HG02610 (cell line): ENCODE measurements around the gene MRPL34.

ENCODE experiments used
- ATAC-seq: cut with Tn5 transposase; IDR thresholded peaks from one replicate; pipeline ENCODE4 v1.9.1; 2021; ENCODE audit warnings: mild to moderate bottlenecking, moderate library complexity; ENCODE audit not compliant: unreplicated experiment

MRPL34 gene

DNA sequence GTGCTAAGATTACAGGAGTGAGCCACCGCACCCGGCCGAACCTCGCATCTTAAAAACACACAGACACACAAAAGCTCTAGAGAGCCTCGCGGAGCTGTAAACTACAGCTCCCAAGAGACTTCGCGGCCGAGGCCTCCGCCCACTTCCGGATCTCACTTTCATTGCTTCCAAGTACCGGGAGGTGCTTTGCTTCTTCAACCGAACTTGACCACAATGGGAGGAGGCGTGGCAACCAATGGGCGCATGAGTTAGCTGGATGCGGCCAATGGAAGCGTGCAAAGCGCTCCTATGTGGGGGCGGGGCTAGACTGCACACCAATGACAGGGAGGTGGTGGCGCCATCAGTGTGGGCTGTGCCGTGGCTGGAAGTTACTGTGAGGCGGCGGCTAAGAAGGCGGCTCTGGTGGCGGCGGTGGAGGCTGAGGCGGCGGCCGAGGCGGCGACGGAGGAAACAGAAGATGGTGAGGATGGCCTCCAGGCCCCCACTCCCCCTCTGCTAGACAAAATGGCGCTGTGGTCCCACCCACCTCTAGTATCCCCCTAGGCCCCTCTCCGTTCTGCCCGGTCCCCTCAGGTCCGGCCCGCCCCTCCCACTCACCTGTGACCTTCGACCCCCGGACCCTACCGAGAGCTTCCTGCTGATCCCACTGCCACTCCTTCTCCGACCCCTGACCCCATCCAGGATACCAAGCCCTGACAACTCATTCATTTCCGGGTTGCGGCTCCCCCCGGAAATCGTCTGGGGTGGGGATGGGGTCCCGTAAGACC, 3.7 kb downstream of the MRPL34 start, which contains the start of gene DDA1:
DDA1 (plus strand) TSS at position 366 of the 767 bp plus-strand sequence; CDS start at position 458, 92 bp downstream.
- peak; percentile 66 for ATAC-seq

DNA sequence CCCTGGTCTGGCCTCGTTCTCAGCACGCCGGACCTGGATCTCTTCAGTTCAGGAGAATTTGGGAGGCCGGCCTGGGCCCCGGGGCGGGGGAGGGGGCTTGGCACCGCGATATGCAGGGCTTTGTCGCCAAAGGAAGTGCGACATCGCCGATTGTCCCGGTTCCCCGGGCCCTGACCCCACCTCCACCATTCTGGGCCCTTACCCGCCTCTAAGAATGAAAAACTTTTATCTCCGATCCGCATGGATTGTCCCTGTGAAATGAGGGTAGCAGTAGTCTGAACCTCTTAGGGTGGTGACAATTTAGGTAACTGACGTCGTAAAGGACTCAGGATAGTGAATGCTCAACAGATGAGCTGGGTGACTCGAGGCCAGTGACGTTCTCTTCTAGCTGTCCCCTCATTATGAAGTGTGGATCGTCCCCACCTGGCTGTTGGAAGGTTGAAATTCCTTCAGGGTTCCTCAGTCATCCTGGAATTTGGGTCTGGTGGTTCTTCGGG, 4.3 kb downstream of the MRPL34 start:
- no peak for ATAC-seq

DNA sequence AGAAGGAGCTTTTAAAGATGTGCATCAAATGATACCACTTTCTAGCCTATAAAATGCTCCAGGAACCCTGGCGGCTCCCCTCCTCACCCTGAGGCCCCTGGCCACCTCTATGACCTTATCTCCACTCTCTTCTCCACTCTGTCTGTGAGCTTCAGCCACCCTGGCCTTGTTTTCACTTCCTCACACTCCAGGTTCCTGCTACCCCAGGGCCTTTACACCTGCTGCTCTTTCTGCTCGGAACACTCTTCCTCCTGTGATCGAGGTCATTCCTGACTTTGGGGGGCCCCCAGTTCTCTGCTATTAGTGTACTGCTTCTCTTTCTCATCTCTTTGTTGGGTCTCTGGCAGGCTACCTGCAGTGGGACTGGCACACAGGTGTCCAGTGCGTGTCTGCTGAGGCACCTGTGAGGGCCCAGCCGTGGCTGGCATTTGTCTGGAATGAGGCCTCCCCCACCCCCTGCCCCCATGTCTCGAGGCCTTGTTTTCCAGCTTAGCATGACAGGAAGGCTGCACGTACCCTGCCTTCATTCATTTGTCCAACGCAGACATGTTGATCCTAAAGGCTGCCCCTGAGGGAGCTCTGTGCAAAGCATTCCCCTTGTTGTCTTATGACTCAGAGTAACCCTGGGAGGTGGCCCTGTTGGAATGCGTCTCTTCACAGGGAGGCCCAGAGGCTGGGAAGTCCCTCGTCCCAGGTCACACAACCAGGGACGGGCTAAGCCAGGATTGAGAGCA, 6.0 kb downstream of the MRPL34 start:
- no peak for ATAC-seq

DNA sequence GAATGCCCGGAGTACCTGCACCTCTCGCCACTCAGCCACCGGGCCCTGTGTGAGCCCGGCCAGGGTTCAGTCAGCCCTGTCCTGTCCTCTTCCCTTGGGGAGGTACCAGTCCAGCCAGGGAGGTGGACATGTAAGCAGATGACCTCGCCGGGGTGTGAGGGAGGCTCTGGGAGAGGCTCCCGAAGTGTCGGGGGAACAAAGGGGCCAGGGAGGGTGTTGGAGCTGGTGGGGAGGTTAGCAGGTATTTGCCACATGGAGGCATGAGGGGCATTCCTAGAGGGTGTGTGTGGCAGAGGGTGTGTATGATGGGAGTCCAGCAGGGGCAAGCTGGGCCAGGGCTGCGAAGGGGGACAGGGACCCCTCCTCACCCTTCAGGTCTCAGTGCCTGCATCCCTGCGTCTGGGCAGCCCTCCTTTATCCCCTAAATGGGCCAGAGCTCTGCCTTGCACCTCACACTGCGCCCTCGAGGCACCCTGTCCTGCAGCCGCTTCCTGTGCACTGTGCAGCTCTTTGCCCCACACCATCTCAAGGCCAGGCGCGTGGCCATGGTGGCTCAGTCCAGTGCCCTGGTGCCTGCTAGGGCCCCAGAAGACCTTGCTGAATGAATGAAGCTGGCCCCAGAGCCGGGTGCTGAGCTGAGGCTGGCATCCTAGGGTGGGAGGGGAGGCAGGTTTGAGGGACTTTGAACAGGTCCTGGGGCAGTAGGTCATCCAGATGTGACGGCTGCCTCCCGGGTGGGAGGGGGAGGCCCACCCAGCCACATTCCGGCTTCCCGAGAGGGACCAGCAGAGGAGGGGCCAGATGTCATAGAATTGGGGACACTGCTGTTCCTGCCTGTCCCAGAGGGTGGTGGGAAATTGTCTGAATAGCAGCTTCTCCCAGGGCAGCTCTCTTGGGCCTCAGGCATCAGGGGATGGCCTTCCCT, 6.8 kb downstream of the MRPL34 start:
- ATAC-seq: no peak

DNA sequence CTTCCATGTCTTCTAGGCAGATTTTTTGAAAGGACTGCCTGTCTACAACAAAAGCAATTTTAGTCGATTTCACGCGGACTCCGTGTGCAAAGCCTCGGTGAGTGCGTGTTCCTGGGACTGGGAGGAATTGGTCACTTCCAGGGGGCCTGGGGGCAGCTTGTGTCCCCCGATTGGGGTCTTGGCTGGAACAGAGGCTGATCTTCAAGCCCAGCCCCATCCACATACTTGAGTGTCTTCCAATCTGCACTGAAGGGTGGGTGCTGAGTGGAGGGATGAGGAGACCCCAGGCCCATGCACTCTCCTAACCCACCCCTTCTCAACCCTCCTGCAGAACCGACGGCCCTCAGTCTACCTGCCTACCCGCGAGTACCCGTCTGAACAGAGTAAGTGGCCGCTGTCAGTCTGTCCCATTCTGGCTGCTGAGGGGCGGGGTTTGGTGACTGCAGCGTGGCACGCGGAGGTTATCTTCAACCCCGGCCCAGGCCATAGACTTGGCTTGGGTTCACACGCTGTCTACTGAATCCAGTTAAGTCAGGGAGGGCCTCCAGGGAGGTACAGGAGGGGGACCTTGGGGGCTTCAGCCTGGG, 8.4 kb downstream of the MRPL34 start:
- no peak for ATAC-seq

DNA sequence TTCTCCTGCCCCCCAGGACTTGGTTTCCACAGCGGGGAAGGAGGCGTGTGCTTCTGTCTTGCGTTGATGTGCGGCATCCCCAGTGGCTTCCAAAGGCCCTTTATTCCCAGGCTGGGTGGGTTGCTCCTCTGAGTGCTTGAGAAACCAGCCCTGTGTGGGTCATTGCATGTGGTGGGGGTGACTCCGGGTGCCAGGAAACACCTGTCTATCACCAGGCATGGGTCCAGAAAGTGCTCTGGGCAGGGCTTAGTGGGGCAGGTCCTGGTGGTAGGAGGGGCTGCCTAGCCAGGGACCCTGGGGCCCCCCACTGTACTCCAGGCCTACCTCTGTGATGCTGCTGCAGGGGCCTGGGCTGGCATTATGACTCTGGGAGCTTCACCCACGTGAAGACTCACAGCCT, 13.3 kb downstream of the MRPL34 start:
- no peak for ATAC-seq

DNA sequence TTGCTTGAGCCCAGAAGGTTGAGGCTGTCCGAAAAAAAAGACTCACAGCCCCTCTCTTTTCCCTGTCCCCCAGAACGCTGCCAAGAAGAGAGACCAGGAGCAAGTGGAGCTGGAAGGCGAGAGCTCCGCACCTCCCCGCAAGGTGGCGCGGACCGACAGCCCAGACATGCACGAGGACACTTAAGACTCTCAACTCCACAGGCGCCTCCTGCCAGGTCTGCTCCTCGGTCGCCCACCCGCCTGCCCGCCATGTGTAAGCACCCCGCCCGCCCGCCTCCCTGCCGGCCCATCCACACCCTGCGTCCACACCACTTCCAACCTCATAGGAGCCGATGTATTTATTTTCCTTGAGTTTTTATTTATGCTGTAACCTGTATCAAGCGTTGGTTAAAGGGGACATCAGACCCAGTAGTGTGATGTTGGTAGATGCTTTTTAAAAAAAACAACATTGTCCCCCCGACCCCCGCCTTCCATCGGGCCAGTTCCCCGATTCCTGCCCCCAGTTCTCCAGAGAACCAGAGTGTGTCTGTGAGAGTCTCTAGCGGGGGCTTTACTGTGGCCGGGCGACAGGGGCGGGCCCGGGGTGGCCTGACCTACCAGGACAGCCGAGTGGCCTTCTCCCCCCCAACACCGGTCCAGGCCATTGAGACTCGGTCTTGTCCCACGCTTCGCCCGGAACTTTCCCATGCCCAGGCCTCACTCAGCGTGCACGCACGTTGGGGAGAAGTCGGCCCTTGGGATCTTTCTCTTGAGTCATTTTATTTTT, 14.0 kb downstream of the MRPL34 start:
- no peak for ATAC-seq

DNA sequence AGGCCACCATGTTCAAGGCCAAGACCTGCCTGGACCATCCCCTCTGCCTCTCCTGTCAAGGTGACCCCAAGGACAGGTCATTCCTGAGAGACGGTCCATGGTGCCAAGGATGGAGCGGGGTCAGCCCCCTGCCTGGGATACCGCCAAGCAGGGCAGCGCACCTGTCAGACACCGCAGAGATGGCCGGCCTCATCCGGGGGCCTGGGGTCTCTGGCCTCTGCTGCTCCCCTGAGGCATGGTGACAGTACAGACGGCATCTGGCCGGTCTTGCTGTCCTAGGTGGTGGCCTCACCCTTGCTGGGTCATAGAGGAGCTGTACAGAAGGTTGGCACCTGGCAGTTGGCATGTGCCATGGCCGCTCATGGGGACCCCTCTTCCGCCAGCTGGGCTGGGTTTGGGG, 14.8 kb downstream of the MRPL34 start:
- no peak for ATAC-seq

DNA sequence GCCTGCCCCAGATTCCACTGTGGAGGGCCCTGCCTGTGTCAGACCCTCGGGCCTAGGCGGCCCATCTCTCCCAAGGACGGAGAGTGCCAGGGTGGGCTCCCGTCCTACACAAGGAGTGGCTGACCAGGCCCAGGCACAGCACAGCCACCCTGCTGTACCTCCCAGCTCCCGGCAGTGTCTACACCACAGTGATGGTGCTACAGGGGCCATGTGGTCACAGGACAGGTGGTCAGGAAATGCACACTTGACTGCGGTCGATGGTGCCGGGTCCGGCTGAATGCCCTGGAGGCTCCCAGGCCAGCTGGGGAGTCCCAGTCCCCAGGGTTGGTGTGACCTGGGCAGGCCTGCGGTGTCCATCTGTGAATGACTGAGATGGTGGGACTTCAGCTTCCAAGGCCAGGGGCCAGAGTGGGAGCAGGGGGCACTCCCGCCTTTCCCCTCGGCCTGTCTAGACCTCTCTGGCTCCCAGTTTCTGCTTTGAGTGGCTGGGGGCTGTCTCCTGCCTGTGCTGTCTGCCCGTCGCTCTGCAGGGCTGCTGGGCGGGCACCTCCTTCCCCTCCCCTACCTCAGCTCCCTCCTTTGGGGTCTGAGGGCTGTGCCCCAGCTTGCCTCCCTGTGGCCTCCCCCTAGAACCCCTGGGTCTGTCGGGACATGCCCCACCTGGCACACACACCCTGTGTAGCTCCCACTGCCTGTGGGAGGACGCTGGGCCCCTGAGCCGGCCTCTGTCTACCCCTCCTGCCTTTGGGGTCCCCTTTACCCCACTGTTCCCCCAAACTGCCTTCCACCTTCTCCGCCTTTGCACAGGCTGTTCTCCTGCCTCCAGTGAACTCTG, 16.2 kb downstream of the MRPL34 start:
- ATAC-seq: no peak

DNA sequence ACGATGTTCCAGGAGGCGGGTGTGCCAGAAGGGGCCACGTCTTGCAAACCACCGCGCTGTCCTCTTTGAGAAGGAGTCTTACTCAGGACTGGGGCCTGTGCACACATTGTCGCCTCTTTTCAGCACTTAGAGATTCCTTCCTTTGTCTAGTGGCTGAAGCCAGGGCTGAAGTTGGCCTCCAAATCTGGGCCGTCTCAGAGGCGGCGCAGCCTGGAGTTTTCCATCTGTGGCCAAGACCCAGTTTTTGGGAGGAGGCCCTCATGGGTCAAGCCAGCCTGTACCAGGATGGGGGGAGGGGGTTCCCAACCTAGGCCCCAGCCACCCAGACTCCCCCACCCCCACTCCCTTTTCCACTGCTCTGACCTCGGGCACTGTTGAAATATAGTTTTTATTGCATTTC, 17.2 kb downstream of the MRPL34 start:
- no peak for ATAC-seq

DNA sequence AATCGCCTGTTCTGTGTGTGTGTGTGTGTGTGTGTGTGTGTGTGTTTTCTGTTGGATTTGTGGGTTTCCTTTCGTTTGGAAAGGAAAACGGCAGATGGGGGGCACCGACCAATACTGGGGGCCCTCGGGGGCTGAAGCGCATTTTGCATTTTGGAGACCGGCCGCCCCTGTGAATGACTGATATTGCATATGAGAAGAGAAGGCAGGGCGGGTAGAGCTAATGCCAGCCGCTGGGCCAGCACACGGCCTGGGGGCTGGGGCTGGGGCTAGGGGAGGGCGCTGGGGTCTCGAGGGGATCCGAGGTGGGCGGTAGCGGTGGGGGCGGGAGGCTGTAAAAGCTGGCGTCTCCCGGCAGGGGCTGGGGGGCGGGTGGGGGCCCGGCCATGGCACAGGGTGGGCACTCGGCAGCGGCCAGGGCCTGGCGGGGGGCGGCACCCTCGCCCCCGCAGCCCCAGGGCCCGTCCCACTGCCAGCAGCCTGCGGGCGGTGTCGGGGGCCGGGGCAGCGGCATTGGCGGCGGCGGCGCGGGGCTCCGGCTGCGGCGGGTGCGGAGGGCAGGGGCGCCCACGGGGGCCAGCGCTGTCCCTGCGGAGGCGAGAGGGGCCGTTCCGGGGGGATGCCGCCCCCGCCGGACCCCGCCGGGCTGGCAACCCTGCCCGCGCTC, 17.8 kb downstream of the MRPL34 start:
- ATAC-seq: no peak

DNA sequence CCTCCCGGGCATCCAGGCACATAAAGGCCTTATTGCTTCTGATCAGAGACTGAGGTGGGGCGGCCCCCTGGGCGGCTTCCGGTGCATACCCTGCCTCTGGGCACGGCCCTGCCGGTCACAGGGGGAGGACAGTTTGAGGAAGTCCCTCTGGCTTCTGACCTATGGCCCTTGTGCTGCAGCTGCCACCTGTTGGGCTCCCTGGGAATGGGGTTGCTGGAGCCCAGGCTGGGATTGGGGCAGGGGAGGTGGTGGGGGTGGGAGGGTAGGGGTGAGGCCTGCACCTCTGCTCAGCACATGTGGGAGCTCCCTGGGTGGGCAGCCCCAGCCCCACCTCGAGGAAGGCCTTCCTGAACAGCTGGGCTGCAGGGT, 18.3 kb downstream of the MRPL34 start:
- no peak for ATAC-seq

DNA sequence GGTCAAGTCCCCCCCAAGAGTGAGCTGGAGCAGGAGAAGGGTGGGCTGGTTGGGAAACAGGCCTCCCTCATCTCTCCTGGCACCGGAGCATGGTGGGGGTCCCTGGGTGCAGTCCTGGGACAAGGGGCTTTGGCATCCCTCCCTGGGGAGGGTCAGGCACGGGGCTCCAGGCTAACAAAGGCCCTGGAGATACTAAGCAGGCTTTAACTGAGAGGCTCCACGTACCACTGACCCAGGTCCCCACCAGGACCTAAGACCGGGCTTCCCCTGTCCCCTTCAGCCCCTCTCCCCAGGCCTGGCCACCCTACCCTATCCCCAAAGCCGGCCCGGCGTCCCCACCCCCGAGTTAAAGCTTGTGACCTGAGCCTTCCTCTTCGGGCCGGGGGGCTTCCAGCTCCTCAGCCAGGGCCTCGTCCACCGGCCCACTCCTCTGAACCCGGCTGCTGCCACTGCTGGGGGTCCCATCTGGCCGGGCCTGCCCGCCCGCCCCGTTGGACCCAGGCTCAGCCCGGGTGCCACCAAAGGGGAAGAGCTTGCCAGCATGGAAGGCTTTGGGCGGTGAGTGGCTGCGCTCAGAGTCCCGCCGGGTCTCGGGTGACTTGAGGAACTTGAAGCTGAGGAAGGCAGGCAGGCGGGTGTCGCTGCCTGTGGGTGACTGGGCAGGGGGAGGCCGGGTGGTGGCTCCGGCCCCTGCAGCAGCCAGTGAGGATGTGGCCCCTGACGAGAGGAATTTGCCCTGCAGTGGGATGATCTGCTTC, 18.9 kb downstream of the MRPL34 start:
- ATAC-seq: no peak

DNA sequence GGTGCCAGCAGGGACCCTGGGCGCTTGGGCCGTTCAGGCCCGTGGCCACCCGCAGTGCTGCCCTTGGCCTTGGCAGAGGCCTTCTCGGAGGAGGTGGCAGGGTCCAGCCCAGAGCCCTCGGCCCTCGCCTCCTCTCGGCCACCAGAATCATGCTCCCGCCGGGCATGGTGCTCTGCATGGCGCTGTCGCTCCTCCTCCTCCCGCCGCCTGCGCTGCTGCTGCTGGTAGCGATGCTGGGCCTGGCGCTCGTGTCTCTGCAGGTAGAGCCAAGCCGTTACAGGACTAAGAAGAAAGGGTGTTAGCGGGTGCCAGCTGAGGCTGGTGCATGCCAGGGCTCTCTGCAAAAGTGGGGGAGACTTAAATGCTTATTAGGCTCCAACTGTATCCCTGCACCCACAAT, 19.5 kb downstream of the MRPL34 start:
- ATAC-seq: no peak

DNA sequence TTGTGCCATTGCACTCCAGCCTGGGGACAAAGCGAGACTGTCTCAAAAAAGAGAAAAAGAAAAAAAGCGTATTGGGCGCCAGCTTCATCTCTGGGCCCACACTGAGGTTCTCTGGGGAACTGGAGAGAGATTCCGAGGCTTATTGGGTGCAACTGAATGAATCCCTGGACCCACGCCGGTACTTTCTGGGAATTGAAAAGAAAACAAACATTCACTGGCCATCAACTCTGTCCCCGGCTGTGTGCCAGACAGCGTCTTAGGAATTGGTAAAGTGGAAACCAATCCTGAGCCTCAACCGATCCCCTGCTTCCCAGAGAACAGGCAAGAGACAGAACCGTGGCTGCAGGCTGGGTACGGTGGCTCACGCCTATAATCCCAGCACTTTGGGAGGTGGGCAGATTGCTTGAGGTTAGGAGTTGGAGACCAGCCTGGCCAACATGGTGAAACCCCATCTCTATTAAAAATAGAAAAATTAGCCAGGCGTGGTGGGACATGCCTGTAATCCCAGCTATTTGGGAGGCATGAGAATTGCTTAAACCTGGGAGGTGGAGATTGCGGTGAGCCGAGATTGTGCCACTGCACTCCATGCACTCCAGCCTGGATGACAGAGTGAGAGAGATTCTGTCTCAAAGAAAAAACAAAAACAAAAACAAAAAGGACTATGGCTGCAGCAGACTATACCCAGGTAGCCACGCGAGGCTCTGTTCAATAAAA, 20.4 kb downstream of the MRPL34 start:
- ATAC-seq: no peak

DNA sequence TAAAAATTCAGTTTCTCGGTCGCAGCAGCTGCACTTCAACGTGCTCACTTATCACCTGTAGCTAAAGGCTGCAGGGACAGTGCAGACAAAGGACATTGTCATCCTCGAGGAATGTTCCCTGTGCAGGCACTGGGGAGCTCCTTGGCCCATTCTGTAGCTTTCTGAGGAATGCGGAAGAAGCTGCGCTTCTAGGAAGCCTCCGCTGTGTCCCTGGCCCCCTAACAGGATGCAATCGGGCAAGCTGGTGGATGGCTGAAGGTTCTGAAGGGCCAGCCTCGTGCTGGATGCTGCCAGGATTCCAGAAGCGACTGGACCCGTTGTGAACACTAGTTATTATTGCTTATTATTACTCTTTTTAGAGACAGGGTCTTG, 20.9 kb downstream of the MRPL34 start:
- ATAC-seq: no peak

DNA sequence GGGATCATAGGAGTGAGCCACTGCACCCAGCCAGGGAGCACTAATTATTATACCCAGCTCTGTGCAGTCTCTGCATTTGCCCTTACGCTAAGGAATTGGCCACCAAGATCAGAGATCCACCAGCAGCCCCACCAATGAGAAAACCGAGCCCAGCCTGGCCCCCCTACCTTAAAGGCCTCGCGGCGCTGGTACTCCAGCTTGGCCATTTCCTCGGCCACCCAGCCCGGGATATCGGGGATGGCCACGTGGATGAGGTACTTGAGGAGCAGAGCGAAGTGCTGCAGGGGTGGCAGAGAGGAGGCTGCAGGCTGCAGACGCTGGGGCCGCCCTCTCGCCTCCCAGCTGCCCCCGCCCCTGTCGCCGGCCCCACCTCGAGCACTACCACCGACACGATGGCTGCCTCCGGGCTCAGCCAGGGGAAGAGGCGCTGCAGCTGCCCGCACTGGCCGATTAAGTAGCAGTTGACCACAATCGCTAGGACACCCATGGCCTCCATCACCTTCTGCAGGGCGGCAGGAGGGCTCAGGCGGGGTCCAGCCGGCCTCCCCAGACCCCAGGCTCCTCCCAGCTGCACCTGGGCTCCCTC, 21.5 kb downstream of the MRPL34 start:
- ATAC-seq: no peak
